GM10248 (cell line): ENCODE data around the gene NYAP1.
A peak's percentile ranks its signal among the peaks of the same experiment; 100 is the strongest.

Experiments used
- CTCF ChIA-PET: fragments of 300-600 bp; sonication (Branson Sonifier 250); formaldehyde crosslinking; extraction: SDS; loops from one replicate; lab custom pipeline; 2021; ENCODE audit warnings: antibody characterized with exemption; lab: Yijun Ruan, JAX
- POLR2A ChIA-PET: fragments of 350-650 bp; sonication (Branson Sonifier 250); formaldehyde crosslinking; extraction: SDS; loops from one replicate; lab custom pipeline; 2020; ENCODE audit warnings: antibody characterized with exemption; lab: Yijun Ruan, JAX
- DNase-seq: peaks from one replicate; pipeline ENCODE4 v3.0.0; 2012; ENCODE audit errors: extremely low spot score
- TF ChIP-seq, protein P1 (sequence below): IDR thresholded peaks from 2 replicates; pipeline ENCODE4 v1.5.1; 2012; ENCODE audit warnings: mild to moderate bottlenecking, low read depth; ENCODE audit errors: extremely low read depth, missing control alignments, control extremely low read depth

NYAP1 gene

DNA sequence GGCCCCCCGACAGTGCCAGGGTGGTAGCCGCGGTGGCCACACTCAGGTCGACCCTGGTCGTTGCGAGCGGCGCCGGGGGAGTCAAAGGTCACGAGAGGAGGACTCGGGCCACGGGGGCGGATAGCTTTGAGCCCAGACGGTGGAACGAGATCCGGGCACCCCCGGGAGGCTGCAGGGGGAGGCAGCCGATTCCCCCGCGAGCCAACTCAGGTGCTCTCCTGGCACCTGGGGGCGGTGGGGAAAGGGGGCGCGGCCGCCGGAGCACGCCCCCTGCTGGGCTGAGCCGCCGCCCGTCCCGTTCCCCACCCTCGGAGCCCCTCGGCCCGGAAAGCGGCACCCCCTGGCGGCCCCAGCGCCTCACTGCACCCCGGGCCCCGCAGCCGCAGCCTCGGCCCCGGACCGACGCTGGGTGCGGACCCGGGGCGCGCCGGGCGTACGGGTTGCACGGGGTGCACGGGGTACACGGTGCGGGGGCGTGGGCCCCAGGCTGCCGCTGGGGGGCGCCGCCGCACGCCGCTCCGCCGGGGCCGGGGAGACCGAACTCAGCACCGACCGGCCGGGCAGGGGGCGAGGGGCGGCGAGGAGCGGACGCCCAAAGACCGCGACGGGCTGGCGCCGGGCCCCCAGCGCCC lies 521 bp upstream of the NYAP1 start:
- CTCF ChIA-PET: interaction anchor here (0.6 to 3.3 kb wide), 30 partner anchors 10 to 345 kb away, joined by 3 to 30 read pairs (median 4); partner anchors contain the start of gene MOSPD3
- POLR2A ChIA-PET: no interaction called here
- TF ChIP-seq, protein P1, sequence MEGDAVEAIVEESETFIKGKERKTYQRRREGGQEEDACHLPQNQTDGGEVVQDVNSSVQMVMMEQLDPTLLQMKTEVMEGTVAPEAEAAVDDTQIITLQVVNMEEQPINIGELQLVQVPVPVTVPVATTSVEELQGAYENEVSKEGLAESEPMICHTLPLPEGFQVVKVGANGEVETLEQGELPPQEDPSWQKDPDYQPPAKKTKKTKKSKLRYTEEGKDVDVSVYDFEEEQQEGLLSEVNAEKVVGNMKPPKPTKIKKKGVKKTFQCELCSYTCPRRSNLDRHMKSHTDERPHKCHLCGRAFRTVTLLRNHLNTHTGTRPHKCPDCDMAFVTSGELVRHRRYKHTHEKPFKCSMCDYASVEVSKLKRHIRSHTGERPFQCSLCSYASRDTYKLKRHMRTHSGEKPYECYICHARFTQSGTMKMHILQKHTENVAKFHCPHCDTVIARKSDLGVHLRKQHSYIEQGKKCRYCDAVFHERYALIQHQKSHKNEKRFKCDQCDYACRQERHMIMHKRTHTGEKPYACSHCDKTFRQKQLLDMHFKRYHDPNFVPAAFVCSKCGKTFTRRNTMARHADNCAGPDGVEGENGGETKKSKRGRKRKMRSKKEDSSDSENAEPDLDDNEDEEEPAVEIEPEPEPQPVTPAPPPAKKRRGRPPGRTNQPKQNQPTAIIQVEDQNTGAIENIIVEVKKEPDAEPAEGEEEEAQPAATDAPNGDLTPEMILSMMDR: peak; percentile 90
- peak; percentile 89 for DNase-seq

DNA sequence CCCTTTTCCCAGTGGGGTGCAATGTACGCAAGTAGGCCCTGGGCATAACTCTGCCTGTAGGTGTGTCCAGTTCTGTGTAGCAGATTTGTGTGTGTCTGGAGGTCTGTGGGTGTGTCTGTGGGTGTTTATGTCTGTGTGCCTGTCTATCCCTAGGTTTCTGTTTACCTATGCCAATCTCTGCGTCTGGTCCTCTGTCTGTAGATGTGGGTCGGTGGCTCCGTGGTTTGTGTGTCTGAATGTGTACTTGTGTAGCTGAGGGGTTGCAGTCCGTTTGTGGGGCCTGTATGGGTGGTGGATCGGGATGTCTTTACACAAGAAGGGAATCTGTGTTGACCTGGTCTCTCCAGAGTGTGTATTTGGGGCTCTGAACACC lies 932 bp downstream of the NYAP1 start:
- peak; percentile 14 for DNase-seq
- POLR2A ChIA-PET: no interaction called here
- TF ChIP-seq, protein P1: no peak
- CTCF ChIA-PET: interaction anchor here (2.4 kb wide), 1 partner anchor 75 kb away, joined by 10 read pairs; no protein-coding TSS in a partner anchor

DNA sequence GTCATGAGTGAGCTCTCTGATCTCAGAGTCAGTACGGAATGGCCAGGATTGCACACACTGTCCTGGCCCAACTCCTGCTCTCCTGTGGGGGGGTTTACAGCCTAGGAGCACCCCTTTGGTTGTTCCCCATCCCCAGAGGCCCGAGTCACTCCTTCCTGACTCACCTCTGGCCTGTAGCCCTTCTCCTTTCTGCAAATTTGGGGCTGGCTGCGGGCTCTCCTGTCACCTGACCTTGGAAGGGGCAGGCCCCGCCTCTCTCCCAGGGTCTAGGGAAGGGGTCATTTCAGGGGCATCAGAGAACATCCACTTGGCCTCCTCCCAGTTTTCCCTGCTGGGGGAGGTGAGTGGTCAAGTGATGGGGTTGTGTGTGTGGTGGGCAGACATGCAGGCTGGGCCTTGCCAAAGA lies 1.7 kb downstream of the NYAP1 start:
- ChIA-PET CTCF (interaction anchor here (1.1 to 2.4 kb wide), 2 partner anchors 74 to 163 kb away, joined by 3 to 10 read pairs; no protein-coding TSS in a partner anchor), POLR2A (no interaction called here)
- TF ChIP-seq, protein P1: no peak

DNA sequence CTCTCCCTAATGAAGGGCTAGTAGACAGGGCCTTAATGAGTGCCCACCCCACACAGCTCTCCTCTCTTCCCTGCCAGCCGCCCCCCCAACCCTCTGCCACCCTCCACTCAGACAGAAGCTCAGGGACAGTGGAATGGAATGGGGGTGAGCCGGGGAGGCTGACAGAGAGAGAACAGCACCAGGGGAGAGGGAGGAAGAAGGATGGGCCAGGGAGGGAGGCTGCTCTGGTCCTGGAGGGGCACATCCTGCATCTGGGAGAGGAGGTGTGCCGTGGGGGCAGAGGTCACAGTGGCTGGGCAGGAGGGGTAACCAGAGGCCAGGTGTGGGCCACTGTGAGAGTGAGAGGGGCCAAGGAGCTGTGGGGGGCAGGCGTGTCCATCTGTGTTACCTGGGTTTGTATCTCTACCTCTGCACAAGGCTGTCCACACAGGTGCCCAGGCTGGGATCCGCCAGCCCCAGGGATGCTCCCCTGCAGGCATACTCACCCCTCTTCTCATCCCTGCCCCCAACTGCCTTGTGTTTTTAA lies 2.4 kb downstream of the NYAP1 start:
- POLR2A ChIA-PET: no interaction called here
- TF ChIP-seq, protein P1: no peak
- CTCF ChIA-PET: interaction anchor here (1.1 to 2.4 kb wide), 2 partner anchors 73 to 162 kb away, joined by 3 to 10 read pairs; no protein-coding TSS in a partner anchor
- peak; percentile 3 for DNase-seq

More for the DNA sequence above, 1.7 kb downstream of the NYAP1 start:
- peak; percentile 11 for DNase-seq

DNA sequence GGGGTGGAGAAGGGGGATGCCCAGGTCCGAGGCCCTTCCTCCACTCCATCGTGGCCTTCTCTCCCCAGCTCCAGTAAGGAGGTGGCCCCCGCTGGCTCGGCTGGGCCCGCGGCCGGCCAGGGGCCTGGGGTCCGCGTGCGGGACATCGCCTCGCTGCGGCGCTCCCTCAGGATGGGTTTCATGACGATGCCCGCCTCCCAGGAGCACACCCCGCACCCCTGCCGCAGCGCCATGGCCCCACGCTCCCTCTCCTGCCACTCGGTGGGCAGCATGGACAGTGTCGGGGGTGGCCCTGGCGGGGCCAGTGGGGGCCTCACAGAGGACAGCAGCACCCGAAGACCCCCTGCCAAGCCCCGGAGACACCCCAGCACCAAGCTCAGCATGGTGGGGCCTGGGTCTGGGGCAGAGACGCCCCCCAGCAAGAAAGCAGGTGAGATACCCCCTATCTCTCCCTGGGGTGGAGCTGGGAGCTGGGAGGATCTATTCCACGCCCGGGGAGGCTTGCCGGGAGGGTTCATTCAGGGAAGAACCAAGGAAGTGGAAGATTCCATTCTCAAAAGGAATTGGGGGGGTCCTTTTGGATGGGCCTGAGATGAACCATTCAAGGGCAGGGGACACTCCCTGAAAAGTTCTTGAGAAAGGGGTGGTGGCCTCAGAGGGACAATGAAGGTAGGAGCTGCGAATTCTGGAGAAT lies 3.2 kb downstream of the NYAP1 start:
- TF ChIP-seq, protein P1: no peak
- CTCF ChIA-PET: interaction anchor here (2.2 to 2.4 kb wide), 2 partner anchors 72 to 73 kb away, joined by 9 to 10 read pairs; no protein-coding TSS in a partner anchor
- peak; percentile 4 for DNase-seq
- POLR2A ChIA-PET: interaction anchor here (0.7 kb wide), 1 partner anchor 59 kb away, joined by 3 read pairs; the partner anchor contains the start of gene ZCWPW1

DNA sequence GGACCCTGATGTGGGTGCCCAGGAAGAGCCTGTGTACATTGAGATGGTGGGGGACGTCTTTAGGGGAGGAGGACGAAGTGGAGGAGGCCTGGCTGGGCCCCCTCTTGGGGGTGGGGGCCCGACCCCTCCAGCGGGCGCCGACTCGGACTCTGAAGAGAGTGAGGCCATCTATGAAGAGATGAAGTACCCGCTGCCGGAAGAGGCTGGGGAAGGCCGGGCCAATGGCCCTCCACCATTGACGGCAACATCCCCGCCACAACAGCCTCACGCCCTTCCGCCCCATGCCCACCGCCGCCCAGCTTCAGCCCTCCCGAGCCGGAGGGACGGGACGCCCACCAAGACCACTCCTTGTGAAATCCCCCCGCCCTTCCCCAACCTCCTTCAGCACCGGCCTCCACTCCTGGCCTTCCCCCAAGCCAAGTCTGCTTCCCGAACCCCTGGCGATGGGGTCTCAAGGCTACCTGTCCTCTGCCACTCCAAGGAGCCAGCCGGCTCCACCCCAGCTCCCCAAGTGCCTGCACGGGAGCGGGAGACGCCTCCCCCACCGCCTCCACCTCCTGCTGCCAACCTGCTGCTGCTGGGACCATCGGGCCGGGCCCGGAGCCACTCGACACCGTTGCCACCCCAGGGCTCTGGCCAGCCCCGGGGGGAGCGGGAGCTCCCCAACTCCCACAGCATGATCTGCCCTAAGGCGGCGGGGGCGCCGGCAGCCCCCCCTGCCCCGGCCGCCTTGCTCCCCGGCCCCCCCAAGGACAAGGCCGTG lies 4.8 kb downstream of the NYAP1 start:
- POLR2A ChIA-PET: no interaction called here
- TF ChIP-seq, protein P1: no peak
- peak; percentile 5 for DNase-seq
- CTCF ChIA-PET: interaction anchor here (1.4 to 2.2 kb wide), 2 partner anchors 71 to 81 kb away, joined by 3 to 9 read pairs; no protein-coding TSS in a partner anchor
